HG02763 (cell line): ENCODE measurements around the gene ELK3.
A peak's percentile ranks its signal among the peaks of the same experiment; 100 is the strongest.

Experiments
- ATAC-seq: cut with Tn5 transposase; IDR thresholded peaks from one replicate; pipeline ENCODE4 v1.9.1; 2021; ENCODE audit warnings: mild to moderate bottlenecking, moderate library complexity; ENCODE audit not compliant: unreplicated experiment

ELK3 gene

DNA sequence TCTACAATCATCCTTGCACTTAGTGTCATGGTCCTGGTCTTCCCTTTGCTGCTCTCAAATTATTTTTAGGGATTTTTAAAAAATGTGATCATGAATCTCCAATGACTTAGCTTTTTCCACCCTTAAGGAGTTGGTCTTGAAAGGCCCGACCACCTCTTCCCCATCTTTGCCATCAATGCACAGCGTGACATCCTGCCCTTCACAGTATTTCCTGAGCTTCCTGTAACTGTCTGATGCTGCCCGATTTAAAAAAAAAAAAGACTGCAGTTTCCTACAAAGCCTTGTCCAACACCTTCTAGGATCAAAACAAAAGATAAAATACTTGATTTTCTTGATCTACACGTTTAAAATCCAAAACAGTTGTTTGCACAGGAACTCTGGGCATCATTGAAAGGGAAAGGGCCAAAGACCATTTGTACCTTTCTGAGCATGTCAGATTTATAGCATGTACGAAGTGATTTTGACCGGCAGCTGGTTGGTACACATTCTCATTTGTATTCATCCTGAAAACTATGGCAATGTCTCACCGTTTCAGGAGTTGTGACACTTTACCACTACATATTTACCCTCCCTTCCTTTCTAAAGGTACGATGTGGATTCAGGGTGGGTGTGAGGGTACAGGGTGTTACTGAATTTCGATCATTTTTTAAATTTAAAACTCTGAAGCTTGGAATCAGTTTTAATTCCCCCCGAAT lies 7.4 kb upstream of the ELK3 start:
- ATAC-seq = no peak

DNA sequence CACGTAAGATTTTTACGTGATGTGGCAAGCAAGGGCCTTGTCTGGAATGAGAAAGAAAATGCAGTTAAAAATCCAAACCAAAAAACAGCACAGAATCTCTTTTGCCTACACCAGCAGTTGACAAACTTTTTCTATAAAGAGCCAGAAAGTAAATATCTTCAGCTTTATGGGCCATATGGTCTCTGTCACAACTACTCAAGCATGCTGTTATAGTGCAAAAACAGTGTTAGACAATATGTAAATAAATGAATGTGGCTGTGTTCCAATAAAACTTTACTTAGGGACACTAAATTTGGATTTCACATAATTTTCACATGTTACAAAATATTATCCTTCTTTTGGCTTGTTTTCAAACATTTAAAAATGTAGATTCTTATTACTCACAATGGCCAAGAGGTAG lies 6.2 kb upstream of the ELK3 start:
- no peak for ATAC-seq

DNA sequence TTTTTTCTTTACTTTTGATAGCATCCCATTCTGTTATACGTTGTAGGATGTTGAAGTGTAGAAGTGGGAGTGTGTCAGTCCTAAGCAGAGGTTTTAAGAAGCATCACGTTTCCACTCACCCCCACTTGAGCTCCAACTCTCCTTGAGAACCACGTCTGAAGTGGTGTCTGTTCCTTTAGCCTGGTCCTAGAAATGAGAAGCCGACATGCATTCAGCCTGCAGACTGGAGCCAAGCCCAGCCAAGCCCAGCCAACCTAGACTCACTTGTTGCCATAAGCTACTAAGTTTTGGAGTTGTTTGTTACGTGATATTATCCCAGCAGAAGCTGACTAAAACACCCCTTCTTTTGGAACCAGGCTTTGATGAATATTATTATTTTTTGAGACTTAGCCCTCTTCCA lies 4.4 kb upstream of the ELK3 start:
- ATAC-seq = no peak

DNA sequence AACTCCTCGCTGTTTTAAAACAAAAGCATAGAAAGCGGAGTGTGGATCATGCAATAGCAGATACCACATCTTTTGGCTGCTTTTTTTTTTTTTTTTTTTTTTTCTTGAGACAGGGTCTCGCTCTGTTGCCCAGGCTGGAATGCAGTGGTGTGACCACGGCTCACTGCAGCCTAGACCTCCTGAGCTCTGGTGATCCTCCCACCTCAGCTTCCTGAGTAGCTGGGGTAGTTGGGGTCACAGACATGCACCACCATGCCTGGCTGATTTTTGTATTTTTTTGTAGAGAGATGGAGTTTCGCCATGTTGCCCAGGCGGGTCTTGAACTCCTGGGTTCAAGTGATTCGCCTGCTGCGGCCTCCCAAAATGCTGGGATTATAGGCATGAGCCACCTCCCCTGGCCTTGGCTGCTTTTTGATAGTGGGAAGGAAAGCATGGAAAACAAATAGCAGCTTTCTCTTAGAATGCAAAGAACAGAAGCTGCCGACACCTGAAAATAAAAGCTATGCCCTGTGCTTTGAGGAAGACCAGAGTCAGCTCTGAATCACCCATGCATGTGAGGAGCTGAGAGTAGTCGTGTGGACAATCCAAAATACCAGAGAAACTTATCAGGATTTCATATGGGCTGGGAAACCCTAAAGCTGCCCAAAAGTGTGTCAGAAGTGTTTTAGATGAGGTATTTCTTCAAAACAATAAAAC lies 3.6 kb upstream of the ELK3 start:
- no peak for ATAC-seq

DNA sequence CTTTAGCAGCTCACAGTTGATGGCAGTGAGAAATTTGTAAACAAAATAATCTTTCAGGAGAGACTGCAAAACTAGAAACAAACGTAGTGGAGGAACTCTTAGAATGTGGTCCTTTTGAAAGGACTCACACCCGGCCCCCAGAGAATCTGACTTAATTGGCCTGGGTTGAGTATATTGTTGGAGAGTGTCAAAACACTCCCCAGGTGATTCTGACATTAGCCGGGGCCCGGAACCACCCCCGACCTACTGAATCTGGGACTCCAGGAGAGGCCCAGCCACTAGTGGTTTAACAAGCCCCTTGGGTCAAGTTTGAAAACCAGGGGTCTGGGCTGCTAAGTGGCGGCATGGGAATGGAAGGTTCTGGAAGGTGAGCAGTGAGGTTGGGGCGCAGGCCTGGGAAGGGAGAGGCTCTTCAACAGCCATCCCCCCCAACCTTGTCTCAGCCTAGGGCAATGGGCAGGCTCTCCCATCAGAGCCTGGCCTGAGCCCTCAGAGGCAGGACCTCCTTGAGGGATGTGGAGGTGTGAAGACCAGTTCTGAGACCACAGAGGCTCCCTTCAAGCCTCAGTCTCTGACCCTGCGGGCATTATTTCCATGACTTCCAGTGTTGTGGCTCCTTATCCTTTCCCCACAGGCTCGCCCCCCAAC lies 1.1 kb upstream of the ELK3 start:
- ATAC-seq = no peak

DNA sequence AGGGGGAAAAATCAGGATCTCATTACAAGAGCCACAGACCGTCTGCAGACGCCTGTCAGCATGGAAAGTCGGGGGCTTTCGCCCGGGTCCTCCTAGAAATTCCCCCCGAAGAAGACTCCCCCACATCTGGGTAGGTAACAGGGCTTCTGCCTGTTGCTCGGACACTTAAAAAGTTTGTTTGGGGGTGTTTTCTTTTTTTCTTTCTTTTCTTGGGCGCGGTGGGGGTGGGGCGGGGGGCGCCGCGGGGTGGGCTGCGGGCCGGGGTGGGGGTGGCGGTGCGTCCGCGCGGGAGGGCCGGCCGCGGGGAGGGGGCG lies 358 bp downstream of the ELK3 start:
- peak; percentile 2 for ATAC-seq

DNA sequence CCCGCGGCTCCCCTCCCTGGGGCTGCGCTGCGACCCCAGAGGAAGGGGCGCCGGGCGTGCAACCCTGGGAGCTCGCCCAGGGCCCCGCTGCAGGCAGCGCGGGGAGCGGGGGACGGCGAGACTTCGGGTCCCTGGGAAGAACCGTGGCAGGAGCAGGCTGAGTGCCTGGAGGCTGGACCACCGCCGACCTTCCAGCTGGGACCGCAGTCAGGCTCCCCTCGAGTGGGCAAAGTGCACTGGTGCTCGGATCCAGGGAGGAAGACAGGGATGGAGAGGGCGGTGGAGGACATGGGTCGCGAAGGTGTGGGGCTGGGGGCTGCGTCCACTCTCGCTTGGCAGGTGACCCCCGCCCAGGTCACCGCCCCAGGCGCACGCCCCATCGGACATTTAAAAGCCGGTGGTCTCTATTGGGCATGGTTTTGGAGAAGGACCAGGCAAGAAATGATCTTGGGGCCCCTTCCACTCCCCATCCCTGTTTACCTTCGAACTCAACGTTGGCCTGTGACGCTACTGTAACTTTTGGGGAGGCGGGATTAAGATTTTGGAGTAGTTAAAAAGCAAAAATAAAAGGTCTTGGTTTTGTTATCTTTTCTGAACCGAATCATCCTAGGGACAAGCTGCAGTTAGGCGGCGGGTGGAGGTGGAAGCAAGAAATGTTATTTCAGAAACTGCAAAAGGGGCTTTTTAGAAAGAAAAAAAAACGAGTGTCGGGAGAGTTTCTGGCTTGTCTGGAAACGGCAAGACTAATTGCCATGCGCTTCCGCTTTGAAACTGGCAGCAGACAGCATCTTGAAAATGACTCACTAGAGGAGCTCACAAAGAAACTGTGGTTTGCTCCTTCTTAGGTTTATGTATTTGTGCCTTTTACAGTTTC lies 1.0 kb downstream of the ELK3 start:
- ATAC-seq = peak; percentile 72

DNA sequence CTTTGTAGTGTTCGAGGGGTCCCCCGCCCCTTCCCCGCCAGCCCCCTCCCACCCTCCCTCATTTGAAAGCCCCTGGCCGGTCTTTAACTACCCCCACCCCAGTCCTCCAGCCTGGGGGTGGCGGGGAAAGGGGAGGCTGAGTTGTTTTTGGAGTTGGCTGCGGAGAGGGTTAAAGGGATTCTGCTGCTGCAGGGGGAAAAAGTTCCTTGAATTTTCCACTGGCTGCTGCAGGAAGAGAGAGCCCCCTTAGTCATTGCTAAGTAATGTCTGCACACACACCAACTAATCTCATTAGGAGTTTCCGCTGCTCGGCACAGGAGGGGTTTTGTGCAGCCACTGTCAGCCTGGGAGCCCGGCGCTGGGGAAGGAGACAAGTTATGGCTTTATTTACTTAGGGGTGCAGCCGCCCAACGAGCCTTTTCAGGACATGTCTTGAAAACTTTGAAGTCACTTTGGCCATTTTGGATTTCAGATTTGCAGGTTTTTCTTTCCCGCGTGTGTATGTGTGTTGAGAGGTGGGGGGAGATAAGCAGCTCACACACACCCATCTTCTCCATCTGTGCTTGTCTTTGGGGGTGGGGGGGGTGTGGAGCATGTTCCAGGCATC lies 1.8 kb downstream of the ELK3 start:
- ATAC-seq = no peak

DNA sequence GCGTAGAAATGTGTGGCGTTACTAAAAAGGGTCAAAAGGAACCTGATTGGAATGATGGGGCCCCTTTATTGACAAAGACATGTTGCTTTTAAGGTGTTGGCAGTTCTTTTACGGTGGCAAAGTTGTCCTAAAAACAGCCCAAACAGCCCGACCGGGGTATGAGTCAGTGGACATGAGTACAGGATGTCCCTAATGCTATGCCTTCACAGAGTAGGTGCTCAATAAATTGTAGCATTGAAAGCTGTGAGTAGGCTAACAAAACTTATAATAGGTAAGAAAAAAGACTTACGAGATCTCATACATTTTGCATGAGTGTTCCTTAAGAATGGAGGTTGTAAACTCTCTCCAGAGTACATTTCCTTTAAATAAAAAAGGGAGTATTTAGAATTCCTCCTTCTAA lies 2.6 kb downstream of the ELK3 start:
- no peak for ATAC-seq

DNA sequence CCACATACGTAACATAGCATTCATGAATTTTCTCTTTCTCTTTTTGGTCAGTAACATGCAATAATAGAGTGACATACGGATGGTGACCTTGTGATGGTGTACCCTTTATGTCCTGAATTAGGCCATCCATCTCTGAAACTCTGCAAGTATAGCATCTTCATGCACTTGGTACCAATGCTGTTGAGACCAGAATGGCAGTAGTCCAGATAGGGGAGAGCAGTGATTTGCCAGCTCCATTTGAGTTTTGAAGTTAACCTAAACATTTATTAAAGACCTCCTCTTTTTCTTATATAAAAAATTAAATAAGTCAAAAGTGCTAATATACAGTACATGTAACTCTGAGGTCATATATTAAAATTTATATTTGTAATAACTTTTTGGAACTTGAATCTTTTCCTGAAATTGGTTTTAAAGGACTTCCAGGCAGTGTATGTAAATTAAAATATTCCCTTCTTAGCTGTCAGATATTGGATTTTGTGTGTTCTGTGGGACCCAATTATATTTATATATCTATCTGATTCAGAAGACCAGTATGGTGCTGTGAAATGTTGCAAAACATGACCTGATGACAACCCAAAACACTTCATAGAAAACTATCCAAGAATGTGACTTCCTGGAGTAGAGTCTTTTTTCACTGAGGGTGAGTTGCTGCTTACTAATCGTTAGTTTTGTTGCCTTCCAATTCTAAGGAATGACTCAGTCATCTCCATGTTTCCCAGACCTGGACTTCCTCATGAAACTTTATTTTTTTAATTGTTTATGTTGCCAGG lies 3.5 kb downstream of the ELK3 start:
- ATAC-seq = no peak

DNA sequence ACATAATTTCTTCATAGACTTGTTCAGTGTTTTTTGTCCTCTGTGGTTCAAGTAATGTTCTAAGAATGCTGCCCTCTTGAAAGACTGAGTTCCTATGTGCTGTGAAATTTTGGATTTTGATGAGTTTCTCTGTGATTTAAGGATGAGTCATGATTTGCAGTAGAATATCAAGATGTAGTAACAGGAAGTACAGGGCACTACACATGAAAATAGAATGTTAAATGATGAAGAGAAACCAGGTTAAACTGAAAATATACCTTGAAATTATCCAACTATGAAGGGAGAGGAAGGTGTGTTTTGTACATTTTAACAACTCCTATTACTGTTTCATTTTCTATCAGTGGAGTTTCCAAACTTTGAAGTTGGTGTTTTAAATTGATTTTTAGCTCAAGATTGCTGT lies 4.8 kb downstream of the ELK3 start:
- ATAC-seq = no peak

DNA sequence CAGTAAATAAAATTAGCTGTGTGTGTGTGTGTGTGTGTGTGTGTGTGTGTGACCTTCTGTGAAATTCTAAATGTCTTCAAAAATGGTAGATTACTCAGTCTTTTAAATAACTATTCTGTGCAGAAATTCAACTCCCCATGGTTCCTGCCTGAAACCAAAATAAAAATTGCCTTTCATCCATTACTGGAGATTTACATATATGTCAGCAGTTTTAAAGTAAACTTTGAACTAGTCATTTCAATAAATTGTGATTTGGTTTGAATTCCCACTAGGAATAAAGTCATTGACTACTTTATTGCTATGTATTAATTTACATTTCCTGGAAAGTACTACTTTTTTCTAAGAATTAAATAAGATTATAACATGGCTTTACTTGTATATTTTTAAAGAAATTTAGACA lies 5.3 kb downstream of the ELK3 start:
- ATAC-seq = no peak

DNA sequence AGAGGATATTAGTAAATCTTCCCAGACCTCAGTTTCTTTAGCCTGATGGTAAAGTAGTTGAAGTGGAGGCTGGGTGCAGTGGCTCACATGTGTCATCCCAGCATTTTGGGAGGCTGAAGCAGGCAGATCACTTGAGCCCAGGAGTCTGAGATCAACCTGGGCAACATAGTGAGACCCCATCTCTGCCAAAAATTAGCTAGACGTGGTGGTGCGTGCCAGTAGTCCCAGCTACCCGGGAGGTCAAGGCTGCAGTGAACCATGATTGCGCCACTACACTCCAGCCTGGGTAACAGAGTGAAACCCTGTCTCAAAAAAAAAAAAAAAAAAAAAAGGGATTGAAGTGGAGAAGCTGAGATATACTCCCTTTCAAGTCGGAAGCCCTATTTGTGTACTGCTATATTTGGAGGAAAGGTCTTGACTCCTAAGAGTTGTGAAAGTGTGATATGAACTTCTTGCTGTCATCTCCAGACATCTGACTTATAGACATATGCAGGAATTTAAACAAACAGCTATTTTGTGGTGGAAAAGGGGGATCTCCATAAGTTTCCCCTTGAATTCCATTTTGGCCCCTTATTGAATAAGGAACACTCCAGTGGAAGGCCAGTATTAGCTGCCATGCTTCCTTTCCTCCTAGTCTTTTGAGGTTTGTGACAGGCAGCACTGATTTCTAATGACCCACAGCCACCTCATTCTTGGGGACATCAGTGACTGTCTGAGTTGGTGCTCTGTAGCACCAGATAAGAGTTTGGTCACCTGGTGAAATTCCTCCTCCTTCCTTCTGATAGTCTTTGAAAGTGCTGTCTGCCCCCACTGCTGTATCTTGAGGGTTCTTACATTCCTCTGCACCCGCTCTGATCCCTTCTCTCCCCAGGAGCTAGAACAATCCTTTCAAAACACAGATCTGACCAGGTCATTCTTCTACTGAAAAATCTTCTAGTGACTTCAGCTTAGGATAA lies 7.4 kb downstream of the ELK3 start:
- no peak for ATAC-seq

DNA sequence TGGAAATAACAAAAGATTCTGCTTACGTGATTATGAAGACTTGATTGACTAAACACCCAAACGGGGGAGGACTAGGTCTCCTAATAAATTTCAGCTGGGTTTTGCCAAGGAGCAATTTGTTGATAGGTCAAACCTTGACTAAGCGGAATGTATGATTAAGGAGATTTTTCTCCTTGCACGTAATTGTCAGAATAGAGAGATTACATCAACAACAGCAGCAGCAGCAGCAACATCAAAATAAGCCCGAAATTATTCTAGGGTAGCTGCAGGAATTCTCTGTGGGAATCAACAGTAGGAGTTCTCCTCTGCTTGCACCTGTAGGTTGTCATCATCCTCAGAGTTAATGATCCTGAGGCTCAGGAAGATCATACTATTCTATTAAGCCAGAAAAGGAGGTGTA lies 10.2 kb downstream of the ELK3 start:
- no peak for ATAC-seq

DNA sequence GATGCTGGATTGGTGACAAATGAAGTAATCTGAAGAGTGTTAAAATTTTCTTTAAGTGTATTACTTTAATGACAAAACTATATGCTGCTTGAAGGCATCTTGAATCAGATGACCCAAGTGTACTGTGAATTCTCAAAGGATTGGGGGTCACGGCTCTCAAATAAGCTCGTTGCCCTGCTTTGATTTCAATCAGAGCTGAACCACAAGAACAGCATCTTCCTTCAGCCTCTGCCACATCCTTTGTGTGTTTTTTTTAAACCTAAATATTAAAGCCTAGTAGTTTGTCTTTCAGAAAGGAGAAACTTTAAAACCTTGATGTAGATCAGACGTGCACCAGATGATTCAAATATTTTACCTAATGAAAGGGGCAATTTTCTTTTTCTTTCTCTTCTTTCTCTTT lies 11.7 kb downstream of the ELK3 start:
- no peak for ATAC-seq

DNA sequence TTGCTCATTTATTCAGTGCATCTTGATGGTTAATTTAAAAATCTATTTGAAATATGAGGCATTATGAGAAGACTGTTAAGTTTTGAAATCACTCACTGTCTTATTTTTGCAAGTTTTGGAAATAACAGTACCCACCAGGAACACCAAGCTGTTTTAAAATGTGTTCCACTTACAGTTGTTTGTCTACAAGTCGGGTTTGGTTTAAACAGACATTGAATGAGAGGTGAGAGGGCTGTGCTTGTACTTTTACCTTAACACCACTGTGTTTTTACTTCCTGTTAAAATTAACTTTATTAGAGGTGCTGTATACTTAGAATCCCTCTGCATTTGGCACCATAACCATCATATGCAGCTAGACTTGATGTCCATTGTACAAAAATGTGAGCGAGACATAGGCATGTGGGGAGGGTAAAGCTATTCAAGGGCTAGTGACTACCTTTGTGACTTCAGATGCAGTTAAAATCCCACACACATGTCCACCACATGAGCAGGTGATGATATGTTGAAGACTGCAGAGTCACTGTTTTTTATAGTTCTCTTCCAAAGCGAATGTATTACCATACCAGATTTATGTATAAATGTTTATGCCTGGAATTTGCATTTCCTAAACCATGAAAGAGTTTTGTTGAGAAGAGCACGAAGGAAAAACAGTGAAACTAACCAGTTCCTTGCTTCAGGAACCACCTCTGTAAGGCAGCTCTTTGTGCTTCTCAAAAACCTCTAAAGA lies 12.9 kb downstream of the ELK3 start:
- ATAC-seq = no peak

DNA sequence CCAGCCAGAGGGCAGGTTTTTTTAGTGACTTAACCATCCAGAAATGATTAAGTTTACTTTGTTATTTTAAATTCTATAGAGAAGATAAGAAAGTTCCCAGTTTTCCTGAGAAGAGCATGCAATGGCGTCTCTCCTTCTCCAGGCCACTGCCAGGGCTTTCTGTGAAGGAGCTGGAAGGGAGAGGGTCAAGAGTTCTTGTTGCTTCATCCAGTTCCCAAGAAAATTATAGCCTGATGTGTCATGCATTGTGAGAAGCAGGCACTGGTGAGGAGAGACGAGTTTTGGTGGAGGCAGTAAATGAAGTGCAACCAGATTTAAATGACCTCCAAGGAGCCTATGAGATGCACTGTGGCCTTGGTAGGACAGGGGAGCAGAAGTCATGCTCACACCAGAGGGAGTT lies 14.2 kb downstream of the ELK3 start:
- no peak for ATAC-seq

DNA sequence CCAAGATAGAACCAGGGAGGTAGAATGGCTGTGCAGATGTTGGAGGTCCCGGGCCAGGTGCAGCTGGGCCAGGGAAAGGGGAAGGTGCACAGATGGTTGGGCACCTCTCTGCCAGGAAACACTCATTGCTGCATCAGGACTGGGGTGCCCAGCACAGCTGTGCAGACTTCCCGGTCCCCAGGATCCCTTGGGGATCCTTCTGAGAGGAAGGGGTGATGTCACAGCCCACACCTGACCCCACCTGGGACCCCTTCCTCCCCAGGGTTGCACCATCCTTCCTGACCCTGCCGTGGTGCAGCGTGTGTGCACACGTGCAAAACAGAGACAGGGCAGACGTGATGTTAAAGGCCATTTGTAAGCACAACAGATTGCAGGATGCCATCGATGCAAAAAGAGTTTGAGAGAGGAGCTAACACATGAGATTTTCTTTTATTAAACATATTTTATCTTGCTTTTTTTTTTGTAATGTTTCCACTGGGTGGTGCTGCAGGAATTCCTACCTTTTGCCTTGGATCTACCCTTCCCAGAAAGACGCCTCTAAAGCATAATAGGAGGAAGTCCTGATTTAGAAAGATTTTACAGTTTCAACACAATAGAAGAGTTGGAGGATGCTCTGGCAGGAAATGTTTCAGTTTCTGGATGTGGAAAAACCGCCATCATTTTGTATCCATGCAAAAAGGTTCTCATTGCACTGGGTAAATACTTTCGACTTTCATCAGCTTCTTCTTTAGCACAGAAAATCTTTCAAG lies 14.8 kb downstream of the ELK3 start:
- no peak for ATAC-seq
